Sigmoid colon (tissue), 7 donors: ENCODE data around the gene LOXHD1. TPM values are rescaled to one million over a fixed set of nuclear protein-coding genes. Genes with fewer than 3 reads are reported as not detected.

Experiments
- DNase-seq: peaks from one replicate; pipeline ENCODE4 v3.0.0-alpha.2; 2019
- H3K27ac ChIP-seq, 4 donors: fragments of 200-600 bp; sonication (generic); one replicate each; pipeline ENCODE4 v1.5.1; 2016 to 2019; ENCODE audit warnings: mild to moderate bottlenecking in 1 of 4
- H3K27me3 ChIP-seq, 3 donors: fragments of 200-600 bp; sonication (generic); one replicate each; pipeline ENCODE4 v1.5.1; 2019; ENCODE audit warnings: mild to moderate bottlenecking in 1 of 3
- H3K36me3 ChIP-seq, 4 donors: fragments of 200-600 bp; sonication (generic); one replicate each; pipeline ENCODE4 v1.5.1; 2016 to 2019
- H3K4me1 ChIP-seq, 4 donors: fragments of 200-600 bp; sonication (generic); one replicate each; pipeline ENCODE4 v1.5.1; 2017 to 2019
- H3K4me3 ChIP-seq, 4 donors: fragments of 200-600 bp; sonication (generic); one replicate each; pipeline ENCODE4 v1.5.1; 2017 to 2019; ENCODE audit warnings: mild to moderate bottlenecking in 2 of 4, moderate library complexity in 1 of 4
- H3K9me3 ChIP-seq, 4 donors: fragments of 200-600 bp in 3 of 4; sonication (generic) in 3 of 4; one replicate each; pipeline versions ENCODE4 v1.5.1 to v1.6.1; 2013 to 2019
- EP300 ChIP-seq, 4 donors: sonication (generic); formaldehyde crosslinking; IDR thresholded peaks; one replicate each; pipeline ENCODE4 v1.6.1; 2017; ENCODE audit warnings: antibody characterized with exemption in 4 of 4
- POLR2A ChIP-seq, 2 donors: fragments of 450-650 bp; IDR thresholded peaks; one replicate each; pipeline ENCODE4 v1.6.1; 2016; ENCODE audit warnings: antibody characterized with exemption in 2 of 2, mild to moderate bottlenecking in 2 of 2, moderate library complexity in 2 of 2
- POLR2AphosphoS5 ChIP-seq, 4 donors: sonication (generic); formaldehyde crosslinking; IDR thresholded peaks; one replicate each; pipeline ENCODE4 v1.6.1; 2017; ENCODE audit warnings: antibody characterized with exemption in 4 of 4
- WGBS, 2 donors: extraction: QIAGEN DNeasy Blood & Tissue Kit; methylation state at CpG; one replicate each; pipeline ENCODE4 v1.1.7; 2013; 5-methylcytosine and 5-hydroxymethylcytosine counted together
- intact Hi-C: fragments of 100-400 bp; cut with DNase I; formaldehyde crosslinking; loops from one replicate; pipeline ENCODE4 v1.15.1; 2023
- polyA plus RNA-seq, 3 donors: library from polyadenylated mRNA; stranded (reverse); fragments of 200-250 nt; gene quantifications; one replicate each; pipeline ENCODE4 v1.2.3, GENCODE V29; 2013
- total RNA-seq, 4 donors: library from RNA; depleted of rRNA; stranded (reverse); fragments of >200 nt; gene quantifications; one replicate each; pipeline ENCODE4 v1.1.0, GENCODE V29; 2016
- TF ChIP-seq, protein P1 (sequence below), 4 experiments: fragments of 450-650 bp in 3 of 4; fragments of 200-600 bp in 1 of 4; IDR thresholded peaks; one replicate each; pipeline ENCODE4 v1.5.1; 2016 to 2019; ENCODE audit warnings: antibody characterized with exemption in 4 of 4, mild to moderate bottlenecking in 3 of 4, moderate library complexity in 2 of 4
- donor health status: healthy with polysubstance abuse.
- donor health status: Bipolar disorder and iron deficiency.
- donor health status: healthy.

The LOXHD1 gene
- total and polyA plus RNA-seq, 7 donors = 0.06 to 0.28 (median 0.27) TPM; not detected in 4

DNA sequence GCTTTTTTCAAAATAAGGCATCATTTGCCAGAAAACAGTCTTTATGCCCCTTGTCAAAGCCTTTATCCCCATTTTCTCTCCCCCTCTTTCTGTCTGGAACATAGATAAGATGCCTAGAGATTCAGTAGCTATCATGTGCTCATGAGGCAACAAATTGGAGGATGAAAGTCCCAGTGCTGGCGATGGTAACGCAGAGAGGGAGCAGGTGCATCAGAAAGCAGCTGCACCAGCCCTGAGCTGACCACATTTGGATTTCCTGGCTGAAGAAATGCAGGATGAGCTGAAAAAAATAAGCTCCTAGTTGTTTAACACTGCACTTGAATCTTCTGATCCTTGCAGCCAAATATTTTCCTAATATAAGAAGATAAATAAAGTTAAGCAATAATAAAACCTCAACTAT is 48.0 kb downstream of the LOXHD1 start:
- DNase-seq = no peak
- Histone ChIP-seq H3K4me1 (no peaks in the 10 kb centered on the region), H3K9me3 (no peaks in the 10 kb centered on the region), H3K4me3 (no peak overlapping the region), H3K36me3 (no peaks in the 10 kb centered on the region), H3K27ac (no peak overlapping the region), H3K27me3 (no peaks in the 10 kb centered on the region)
- WGBS, 2 donors = 56 to 72% methylated on average over 2 of the region's 2 CpGs
- no peak for TF ChIP-seq POLR2AphosphoS5 (IDR thresholded peaks at IDR 0.05)
- TF ChIP-seq EP300 (IDR thresholded peaks at IDR 0.05) = no peak
- TF ChIP-seq, protein P1, sequence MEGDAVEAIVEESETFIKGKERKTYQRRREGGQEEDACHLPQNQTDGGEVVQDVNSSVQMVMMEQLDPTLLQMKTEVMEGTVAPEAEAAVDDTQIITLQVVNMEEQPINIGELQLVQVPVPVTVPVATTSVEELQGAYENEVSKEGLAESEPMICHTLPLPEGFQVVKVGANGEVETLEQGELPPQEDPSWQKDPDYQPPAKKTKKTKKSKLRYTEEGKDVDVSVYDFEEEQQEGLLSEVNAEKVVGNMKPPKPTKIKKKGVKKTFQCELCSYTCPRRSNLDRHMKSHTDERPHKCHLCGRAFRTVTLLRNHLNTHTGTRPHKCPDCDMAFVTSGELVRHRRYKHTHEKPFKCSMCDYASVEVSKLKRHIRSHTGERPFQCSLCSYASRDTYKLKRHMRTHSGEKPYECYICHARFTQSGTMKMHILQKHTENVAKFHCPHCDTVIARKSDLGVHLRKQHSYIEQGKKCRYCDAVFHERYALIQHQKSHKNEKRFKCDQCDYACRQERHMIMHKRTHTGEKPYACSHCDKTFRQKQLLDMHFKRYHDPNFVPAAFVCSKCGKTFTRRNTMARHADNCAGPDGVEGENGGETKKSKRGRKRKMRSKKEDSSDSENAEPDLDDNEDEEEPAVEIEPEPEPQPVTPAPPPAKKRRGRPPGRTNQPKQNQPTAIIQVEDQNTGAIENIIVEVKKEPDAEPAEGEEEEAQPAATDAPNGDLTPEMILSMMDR (IDR thresholded peaks at IDR 0.05) = no peak
- no peak for TF ChIP-seq POLR2A (IDR thresholded peaks at IDR 0.05)
- intact Hi-C loops = no loop called here

DNA sequence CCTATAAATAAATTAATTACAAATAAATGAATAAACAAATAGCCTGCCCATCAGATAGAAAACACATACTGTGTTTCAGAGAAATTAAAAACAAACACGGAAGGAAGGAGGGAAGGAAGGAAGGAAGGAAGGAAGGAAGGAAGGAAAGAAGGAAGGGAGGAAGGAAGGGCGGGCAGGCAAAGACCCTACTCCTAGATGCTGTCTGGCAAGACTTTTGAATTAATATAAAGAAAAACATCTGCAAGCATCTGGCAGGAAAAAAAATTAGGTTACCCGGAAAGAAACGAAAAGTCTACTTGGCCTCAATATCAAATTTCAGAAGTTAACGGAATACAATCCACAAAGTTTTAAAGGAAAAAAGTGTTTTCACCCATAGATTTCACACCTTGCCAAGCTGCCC is 49.1 kb downstream of the LOXHD1 start:
- no peaks in the 10 kb centered on the region for H3K9me3 ChIP-seq
- no peak for DNase-seq
- no peaks in the 10 kb centered on the region for H3K36me3 ChIP-seq
- no peak overlapping the region for H3K4me3 ChIP-seq
- no peaks in the 10 kb centered on the region for H3K27me3 ChIP-seq
- no peak overlapping the region for H3K27ac ChIP-seq
- no peaks in the 10 kb centered on the region for H3K4me1 ChIP-seq
- 81 to 87% methylated on average over 5 of the region's 5 CpGs for WGBS, 2 donors
- intact Hi-C loops = no loop called here
- TF ChIP-seq EP300 (IDR thresholded peaks at IDR 0.05) (no peak), POLR2A (IDR thresholded peaks at IDR 0.05) (no peak), POLR2AphosphoS5 (IDR thresholded peaks at IDR 0.05) (no peak)
- TF ChIP-seq, protein P1 (IDR thresholded peaks at IDR 0.05) = no peak

DNA sequence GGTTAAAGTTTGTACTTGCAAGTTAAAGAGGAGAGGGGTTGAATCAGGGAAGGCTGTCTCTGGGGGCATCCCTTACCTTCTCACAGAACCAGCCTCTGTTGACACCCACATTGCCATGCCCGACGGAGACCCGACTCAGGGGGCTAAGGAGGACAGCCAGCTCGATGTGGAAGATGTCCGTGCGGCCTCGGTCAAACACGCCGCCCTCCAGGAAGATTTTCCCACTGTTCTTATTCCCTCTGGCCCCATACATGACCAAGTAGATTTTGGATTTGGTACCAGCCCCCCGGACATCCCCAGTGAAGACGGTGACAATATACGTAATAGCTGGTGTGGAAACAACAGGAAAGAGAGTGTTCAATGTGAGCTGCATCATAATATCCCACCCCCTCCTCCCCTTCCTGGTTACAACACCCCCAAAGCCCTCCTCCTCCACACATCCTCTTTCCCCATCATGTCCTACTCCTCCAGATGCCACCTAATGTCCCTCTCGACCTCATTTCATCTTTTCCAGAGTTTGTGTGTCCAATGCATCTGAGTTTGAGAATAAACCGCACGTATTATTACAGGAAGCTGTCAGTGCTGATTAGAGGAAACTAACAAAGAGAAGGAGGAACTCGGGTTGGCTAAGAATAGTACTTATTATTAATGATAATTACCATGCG is 55.7 kb downstream of the LOXHD1 start:
- Histone ChIP-seq H3K4me3 (no peak overlapping the region), H3K27ac (no peak overlapping the region), H3K36me3 (no peaks in the 10 kb centered on the region), H3K9me3 (no peaks in the 10 kb centered on the region), H3K4me1 (no peaks in the 10 kb centered on the region), H3K27me3 (no peaks in the 10 kb centered on the region)
- intact Hi-C loops = no loop called here
- 64 to 81% methylated on average over 17 of the region's 17 CpGs for WGBS, 2 donors
- TF ChIP-seq POLR2AphosphoS5 (IDR thresholded peaks at IDR 0.05) (no peak), EP300 (IDR thresholded peaks at IDR 0.05) (no peak), POLR2A (IDR thresholded peaks at IDR 0.05) (no peak)
- TF ChIP-seq, protein P1 (IDR thresholded peaks at IDR 0.05) = no peak
- no peak for DNase-seq

DNA sequence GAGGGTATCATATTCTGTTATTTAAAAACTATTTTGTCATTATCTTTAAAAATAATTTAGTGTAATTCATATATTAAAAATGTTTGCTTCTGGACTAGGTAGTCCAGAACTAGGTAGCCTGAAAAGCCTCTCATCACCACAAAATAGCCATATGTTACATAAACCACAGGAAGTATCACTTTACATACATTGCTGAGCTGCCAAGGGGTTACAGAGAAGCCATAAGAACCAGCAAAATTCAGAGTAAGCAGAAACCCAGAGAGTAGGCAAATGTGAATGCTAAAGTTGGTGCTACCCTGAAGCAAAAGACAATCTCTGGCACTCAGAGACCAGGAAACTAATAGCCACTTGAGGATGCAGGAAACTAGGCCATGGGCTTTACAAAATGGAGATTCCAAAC is 60.9 kb downstream of the LOXHD1 start:
- H3K36me3 ChIP-seq = no peaks in the 10 kb centered on the region
- H3K4me1 ChIP-seq = no peaks in the 10 kb centered on the region
- no peak for DNase-seq
- intact Hi-C loops = no loop called here
- no peak overlapping the region for H3K4me3 ChIP-seq
- H3K27ac ChIP-seq = no peak overlapping the region
- H3K9me3 ChIP-seq = no peaks in the 10 kb centered on the region
- TF ChIP-seq EP300 (IDR thresholded peaks at IDR 0.05) (no peak), POLR2AphosphoS5 (IDR thresholded peaks at IDR 0.05) (no peak), POLR2A (IDR thresholded peaks at IDR 0.05) (no peak)
- TF ChIP-seq, protein P1 (IDR thresholded peaks at IDR 0.05) = no peak
- no peaks in the 10 kb centered on the region for H3K27me3 ChIP-seq
